ENCODE data around the gene CDC42BPB.

Gene CDC42BPB

GRCh38 chr14:103097994-103098957 lies 40.9 kb upstream of the CDC42BPB start:
- TF ChIP-seq CTCF (IDR thresholded peaks at IDR 0.05; ENCODE audit: extremely low read depth, missing control alignments), result no peak
- no peak for DNase-seq (ENCODE audit: low spot score)

- TF ChIP-seq CTCF (IDR thresholded peaks at IDR 0.05; ENCODE audit: extremely low read depth, missing control alignments), result no peak
- DNase-seq (ENCODE audit: low spot score), result no peak
Observed at GRCh38 chr14:103097244-103097993, 40.1 kb upstream of the CDC42BPB start.

- TF ChIP-seq CTCF (IDR thresholded peaks at IDR 0.05; ENCODE audit: extremely low read depth, missing control alignments), result no peak
- no peak for DNase-seq (ENCODE audit: low spot score)
Observed at GRCh38 chr14:103096387-103096786, 39.0 kb upstream of the CDC42BPB start.

GRCh38 chr14:103095210-103095778 lies 37.9 kb upstream of the CDC42BPB start:
- no peak for DNase-seq (ENCODE audit: low spot score)

GRCh38 chr14:103094406-103095209 lies 37.3 kb upstream of the CDC42BPB start, which contains the start of gene EXOC3L4:
Gene EXOC3L4 (plus strand): TSS chr14:103094725. CDS start chr14:103100220, 5,495 bp downstream.
- no peak for TF ChIP-seq CTCF (IDR thresholded peaks at IDR 0.05; ENCODE audit: extremely low read depth, missing control alignments)
- no peak for DNase-seq (ENCODE audit: low spot score)

More at GRCh38 chr14:103095210-103095778, 37.9 kb upstream of the CDC42BPB start:
- no peak for TF ChIP-seq CTCF (IDR thresholded peaks at IDR 0.05; ENCODE audit: extremely low read depth, missing control alignments)

- no peak for DNase-seq (ENCODE audit: low spot score)
- TF ChIP-seq CTCF (IDR thresholded peaks at IDR 0.05; ENCODE audit: extremely low read depth, missing control alignments), result no peak
Observed at GRCh38 chr14:103093856-103094405, 36.6 kb upstream of the CDC42BPB start.
